ENCODE results near the gene FABP6. TPM values are rescaled to one million over a fixed set of nuclear protein-coding genes. Genes with fewer than 3 reads are reported as not detected.

Gene FABP6
- total RNA-seq, 1 experiment from 2014 or later, result 5.2 TPM

DNA sequence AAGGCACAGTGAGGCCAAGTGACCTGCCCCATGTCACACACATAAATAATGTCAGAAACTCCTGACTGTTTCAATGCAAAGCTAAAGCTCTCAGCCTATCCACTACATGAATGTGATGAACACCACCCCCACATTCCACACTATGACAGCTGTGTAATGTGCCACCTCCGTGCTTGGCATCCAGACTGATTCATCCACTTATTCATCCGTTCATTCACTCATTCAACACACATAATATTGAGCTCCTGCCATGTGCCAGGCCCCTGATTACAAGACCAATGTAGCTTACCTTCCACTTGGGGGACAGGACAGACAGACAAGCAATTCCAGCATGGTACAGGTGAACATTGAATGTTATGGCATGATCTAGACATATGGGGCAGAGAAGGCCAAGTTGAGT is 46.2 kb upstream of the FABP6 start:
- H3T11ph ChIP-seq (ENCODE audit: low read length), result no peak overlapping the region
- no peak overlapping the region for H3K9ac ChIP-seq (ENCODE audit: extremely low read depth, insufficient read length, low read length)
- H2BK12ac ChIP-seq (ENCODE audit: insufficient read length, low read depth, low read length), result no peak overlapping the region
- H4K8ac ChIP-seq (replicated peaks; ENCODE audit: insufficient read length, low read depth, low read length), result no peak overlapping the region
- H3K4me3 Mint-ChIP-seq, result no peak overlapping the region
- no peaks in the 10 kb centered on the region for H3K23me2 ChIP-seq (ENCODE audit: insufficient read length, low read depth, low read length, poor library complexity, severe bottlenecking)
- peaks cover 11 to 22% of the 10 kb centered on the region in 2 experiments for H3K4me1 Mint-ChIP-seq
- no peak overlapping the region for H4K5ac ChIP-seq (ENCODE audit: insufficient read length, low read depth, low read length)
- no peak overlapping the region for H2BK5ac ChIP-seq (ENCODE audit: insufficient read length, low read length)
- no peak overlapping the region for H3K4me2 ChIP-seq (ENCODE audit: insufficient read depth, insufficient read length, low read length)
- DNase-seq, result no peak
- no peak overlapping the region for H2BK15ac ChIP-seq (ENCODE audit: low read depth, low read length)
- H4K20me1 ChIP-seq (ENCODE audit: control insufficient read depth, insufficient read depth, insufficient read length), result no peaks in the 10 kb centered on the region
- H3K27ac Mint-ChIP-seq, result peak overlapping the region in 1 of 3 experiments; percentile 25; a peak in 1 of 7 replicates
- no peak overlapping the region for H3K23ac ChIP-seq (ENCODE audit: insufficient read length, low read depth, low read length)
- 0 out of 2 replicates have a peak, but pooled peaks cover 2% of the 10 kb centered on the region for H3K79me2 ChIP-seq (ENCODE audit: insufficient read depth, low read length)
- WGBS (ENCODE audit: extremely low coverage, insufficient read length, low lambda C conversion rate), result no CpG with 5 or more reads among the region's 2 CpGs
- H4K91ac ChIP-seq (ENCODE audit: insufficient read length, low read depth, low read length), result no peak overlapping the region
- no peak overlapping the region for H2BK120ac ChIP-seq (ENCODE audit: low read depth, low read length, poor library complexity, severe bottlenecking)
- H2AK5ac ChIP-seq (ENCODE audit: insufficient read length, low read length), result no peak overlapping the region
- H3K27me3 ChIP-seq (ENCODE audit: insufficient read depth, low read length), result no peaks in the 10 kb centered on the region
- H3K56ac ChIP-seq (ENCODE audit: insufficient read length, low read depth, low read length), result no peak overlapping the region
- TF ChIP-seq, protein P1, sequence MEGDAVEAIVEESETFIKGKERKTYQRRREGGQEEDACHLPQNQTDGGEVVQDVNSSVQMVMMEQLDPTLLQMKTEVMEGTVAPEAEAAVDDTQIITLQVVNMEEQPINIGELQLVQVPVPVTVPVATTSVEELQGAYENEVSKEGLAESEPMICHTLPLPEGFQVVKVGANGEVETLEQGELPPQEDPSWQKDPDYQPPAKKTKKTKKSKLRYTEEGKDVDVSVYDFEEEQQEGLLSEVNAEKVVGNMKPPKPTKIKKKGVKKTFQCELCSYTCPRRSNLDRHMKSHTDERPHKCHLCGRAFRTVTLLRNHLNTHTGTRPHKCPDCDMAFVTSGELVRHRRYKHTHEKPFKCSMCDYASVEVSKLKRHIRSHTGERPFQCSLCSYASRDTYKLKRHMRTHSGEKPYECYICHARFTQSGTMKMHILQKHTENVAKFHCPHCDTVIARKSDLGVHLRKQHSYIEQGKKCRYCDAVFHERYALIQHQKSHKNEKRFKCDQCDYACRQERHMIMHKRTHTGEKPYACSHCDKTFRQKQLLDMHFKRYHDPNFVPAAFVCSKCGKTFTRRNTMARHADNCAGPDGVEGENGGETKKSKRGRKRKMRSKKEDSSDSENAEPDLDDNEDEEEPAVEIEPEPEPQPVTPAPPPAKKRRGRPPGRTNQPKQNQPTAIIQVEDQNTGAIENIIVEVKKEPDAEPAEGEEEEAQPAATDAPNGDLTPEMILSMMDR (conservative IDR thresholded peaks at IDR 0.05), result no peak
- H2AFZ ChIP-seq (ENCODE audit: low read length), result no peak overlapping the region
- H3K18ac ChIP-seq (ENCODE audit: insufficient read length, low read depth, low read length), result no peak overlapping the region
- peaks cover 21 to 23% of the 10 kb centered on the region in 2 experiments for H3K9me3 Mint-ChIP-seq
- peaks cover 4% of the 10 kb centered on the region for H3K9me3 ChIP-seq (ENCODE audit: control insufficient read depth, low read depth, low read length)
- H2BK20ac ChIP-seq (ENCODE audit: low read depth, low read length, poor library complexity, severe bottlenecking), result no peak overlapping the region
- no peak overlapping the region for H3K4ac ChIP-seq (ENCODE audit: low read depth, low read length)
- H3K27ac ChIP-seq (ENCODE audit: insufficient read length, low read depth, low read length), result no peak overlapping the region
- H3K79me1 ChIP-seq (ENCODE audit: insufficient read depth, low read depth, low read length, poor library complexity, severe bottlenecking), result no peaks in the 10 kb centered on the region
- H3K36me3 Mint-ChIP-seq (ENCODE audit: insufficient read depth in 1 of 3, low read depth in 3 of 3), result peaks cover 16 to 22% (median 16%) of the 10 kb centered on the region in 3 experiments
- H3K4me1 ChIP-seq (ENCODE audit: insufficient read depth, low read length), result no peaks in the 10 kb centered on the region; the same call in 1 of the 2 replicates
- H3K14ac ChIP-seq (ENCODE audit: insufficient read depth, low read length), result no peak overlapping the region
- peaks cover 7% of the 10 kb centered on the region for H3K27me3 Mint-ChIP-seq (ENCODE audit: low read depth)

Data from H9 (cell line).